ENCODE measurements around the gene CALML5.
"Not testable (repeated sequence)": the region's sequence is repeated elsewhere in the genome, so short reads cannot be mapped to it uniquely, and the experiment has no call there.

CALML5 gene

DNA sequence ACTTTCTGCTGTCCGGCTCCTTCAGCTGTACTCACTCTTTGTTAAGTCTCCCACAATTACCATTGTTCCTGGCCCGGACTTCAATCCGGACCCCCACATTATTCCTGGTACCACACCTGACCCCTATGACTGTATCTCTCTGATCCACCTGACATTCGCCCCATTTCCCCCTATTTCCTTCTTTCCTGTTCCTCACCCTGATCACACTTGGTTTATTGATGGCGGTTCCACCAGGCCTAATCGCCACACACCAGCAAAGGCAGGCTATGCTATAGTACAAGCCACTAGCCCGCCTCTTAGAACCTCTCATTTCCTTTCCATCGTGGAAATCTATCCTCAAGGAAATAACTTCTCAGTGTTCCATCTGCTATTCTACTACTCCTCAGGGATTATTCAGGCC lies 24.3 kb downstream of the CALML5 start:
- not testable (repeated sequence) for H3K9ac ChIP-seq (ENCODE audit: low read length); H3K4me3 ChIP-seq (ENCODE audit: low read depth in 1 of 2, low read length in 2 of 2); H3K27ac ChIP-seq (ENCODE audit: low read depth, low read length); H3K36me3 ChIP-seq (ENCODE audit: insufficient read depth, low read length); H3K4me1 ChIP-seq (ENCODE audit: insufficient read depth, low read length); H3K27me3 ChIP-seq (ENCODE audit: control insufficient read depth in 1 of 2, insufficient read depth in 2 of 2, low read length in 2 of 2); H3K9me3 ChIP-seq (ENCODE audit: low read length)

DNA sequence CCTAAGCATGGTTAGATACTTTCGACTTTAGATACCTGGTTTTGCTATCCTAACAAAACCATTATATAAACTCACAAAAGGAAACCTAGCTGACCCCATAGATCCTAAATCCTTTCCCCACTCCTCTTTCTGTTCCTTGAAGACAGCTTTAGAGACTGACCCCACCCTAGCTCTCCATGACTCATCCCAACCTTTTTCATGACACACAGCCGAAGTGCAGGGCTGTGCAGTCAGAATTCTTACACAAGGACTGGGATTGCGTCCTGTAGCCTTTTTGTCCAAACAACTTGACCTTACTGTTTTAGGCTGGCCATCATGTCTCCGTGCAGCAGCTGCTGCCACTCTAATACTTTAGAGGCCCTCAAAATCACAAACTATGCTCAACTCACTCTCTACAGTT lies 24.7 kb downstream of the CALML5 start:
- H3K27ac ChIP-seq (ENCODE audit: low read depth, low read length); H3K4me1 ChIP-seq (ENCODE audit: insufficient read depth, low read length); H3K9ac ChIP-seq (ENCODE audit: low read length); H3K9me3 ChIP-seq (ENCODE audit: low read length); H3K4me3 ChIP-seq (ENCODE audit: low read depth in 1 of 2, low read length in 2 of 2); H3K36me3 ChIP-seq (ENCODE audit: insufficient read depth, low read length); H3K27me3 ChIP-seq (ENCODE audit: control insufficient read depth in 1 of 2, insufficient read depth in 2 of 2, low read length in 2 of 2): not testable (repeated sequence)

DNA sequence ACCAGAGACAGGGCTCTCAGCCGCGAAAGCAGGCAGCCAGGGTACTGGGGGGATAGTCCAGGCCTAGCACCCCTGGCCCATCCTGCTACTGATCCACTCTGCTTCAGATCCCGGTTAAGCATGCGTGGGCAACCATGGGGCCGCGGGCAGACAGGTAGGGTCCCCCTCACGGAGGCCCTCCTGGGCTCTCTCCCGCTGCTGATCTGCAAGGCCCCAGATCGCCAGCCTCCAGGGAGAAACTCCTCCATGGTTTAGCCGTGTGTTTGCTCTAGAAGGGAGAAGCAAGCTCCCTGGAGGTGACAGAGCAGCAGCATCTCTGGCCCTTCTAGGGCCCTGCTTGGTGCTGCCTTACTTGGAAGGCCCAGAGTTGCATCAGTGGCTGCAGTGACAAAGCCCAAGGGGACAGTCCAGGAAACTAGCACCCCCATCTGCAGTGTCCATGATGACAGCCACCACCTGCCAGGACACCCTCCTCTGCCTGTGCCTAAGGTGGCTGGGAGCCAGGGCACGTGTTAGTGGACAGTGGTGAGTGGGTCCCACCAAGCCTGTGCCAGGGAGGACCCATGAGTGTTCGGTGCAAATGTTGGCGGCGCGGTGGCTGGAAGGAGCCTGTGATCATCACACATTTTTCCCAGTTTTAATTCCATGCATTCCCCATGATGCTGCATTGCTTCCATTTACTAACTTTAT lies 29.2 kb downstream of the CALML5 start:
- H3K27me3 ChIP-seq (ENCODE audit: control insufficient read depth in 1 of 2, insufficient read depth in 2 of 2, low read length in 2 of 2): no peaks in the 10 kb centered on the region
- H3K4me1 ChIP-seq (ENCODE audit: insufficient read depth, low read length): peaks cover 24% of the 10 kb centered on the region
- H3K4me3 ChIP-seq (ENCODE audit: low read depth in 1 of 2, low read length in 2 of 2): no peak overlapping the region
- H3K27ac ChIP-seq (ENCODE audit: low read depth, low read length): no peak overlapping the region
- H3K9me3 ChIP-seq (ENCODE audit: low read length): no peaks in the 10 kb centered on the region
- no peaks in the 10 kb centered on the region for H3K36me3 ChIP-seq (ENCODE audit: insufficient read depth, low read length)
- no peak overlapping the region for H3K9ac ChIP-seq (ENCODE audit: low read length)

DNA sequence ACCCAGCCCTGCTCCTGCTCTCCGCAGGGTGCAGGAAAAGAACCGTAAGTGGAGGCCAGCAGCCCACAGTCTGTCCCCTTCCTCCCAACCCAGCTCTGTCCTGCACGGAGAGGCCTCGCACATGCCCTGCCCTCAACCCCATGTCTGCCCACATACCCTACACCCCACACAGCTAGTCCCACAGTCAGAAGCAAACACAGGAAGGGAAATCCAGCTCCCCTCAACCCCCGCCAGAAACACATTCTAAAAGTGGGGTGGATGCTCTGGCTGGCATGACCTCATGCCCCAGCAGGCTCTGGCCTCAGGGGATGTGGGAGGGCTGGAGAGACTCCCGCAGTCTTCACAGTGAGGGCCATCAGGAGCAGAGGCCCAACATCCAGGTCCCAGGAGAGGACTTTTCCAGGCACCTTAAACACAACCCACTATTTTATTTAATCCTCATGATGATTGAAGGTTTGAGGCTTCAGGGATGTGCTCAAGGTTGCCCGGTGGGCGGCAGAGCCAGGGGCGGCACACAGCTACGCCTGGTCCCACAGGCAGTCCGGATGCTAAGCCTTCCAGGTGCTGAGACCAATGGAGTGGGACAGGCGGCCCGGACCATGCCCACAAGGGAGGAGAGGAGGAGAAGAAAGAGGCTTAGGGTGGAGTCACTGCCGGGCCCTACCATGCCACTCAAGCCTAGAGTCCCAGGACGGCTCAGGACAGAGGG lies 29.9 kb downstream of the CALML5 start:
- Histone ChIP-seq H3K36me3 (ENCODE audit: insufficient read depth, low read length) (no peaks in the 10 kb centered on the region), H3K9me3 (ENCODE audit: low read length) (no peaks in the 10 kb centered on the region), H3K4me3 (ENCODE audit: low read depth in 1 of 2, low read length in 2 of 2) (no peak overlapping the region), H3K4me1 (ENCODE audit: insufficient read depth, low read length) (peaks cover 31% of the 10 kb centered on the region), H3K27me3 (ENCODE audit: control insufficient read depth in 1 of 2, insufficient read depth in 2 of 2, low read length in 2 of 2) (no peaks in the 10 kb centered on the region), H3K9ac (ENCODE audit: low read length) (no peak overlapping the region), H3K27ac (ENCODE audit: low read depth, low read length) (no peak overlapping the region)

DNA sequence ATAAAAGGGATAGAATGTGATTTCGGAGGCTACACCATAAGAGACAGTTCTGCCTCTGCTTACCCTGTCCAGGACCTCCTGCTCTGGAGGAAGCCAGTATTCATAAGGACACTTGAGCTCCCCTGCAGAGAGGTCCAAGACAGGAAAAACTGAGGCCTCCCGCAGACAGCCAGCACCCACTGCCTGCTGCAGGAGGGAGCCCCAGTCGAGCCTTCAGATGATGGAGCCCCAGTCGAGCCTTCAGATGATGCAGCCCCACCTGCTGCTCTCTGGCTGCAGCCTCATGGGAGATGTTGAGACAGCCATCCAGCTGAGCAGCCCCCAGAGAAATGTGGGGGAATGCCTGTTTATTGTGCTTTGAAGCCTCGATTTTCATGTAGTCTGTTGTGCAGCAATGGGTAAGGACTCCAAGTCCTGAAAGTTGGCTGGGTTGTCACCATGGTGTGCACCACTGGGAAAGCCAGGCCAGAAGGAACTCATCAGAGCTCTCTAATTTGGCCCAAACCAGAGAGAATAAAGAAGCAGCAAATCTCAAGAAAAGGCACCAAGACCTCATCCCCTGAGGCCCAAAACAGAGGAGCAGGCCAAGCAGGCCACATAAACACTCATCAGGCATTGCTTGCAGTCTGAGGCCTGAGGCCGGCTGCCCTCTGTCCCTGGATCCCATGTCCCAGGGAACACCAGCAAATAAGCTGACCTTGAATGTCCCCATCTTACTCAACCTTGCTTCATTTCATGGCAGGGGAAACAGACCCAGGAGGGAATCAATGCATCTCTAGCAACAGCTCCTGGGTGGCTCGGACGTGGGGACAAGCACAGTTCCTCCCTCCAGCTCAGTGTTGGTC lies 30.9 kb downstream of the CALML5 start:
- Histone ChIP-seq H3K4me1 (ENCODE audit: insufficient read depth, low read length) (peaks cover 33% of the 10 kb centered on the region), H3K4me3 (ENCODE audit: low read depth in 1 of 2, low read length in 2 of 2) (no peak overlapping the region), H3K9ac (ENCODE audit: low read length) (no peak overlapping the region), H3K27me3 (ENCODE audit: control insufficient read depth in 1 of 2, insufficient read depth in 2 of 2, low read length in 2 of 2) (no peaks in the 10 kb centered on the region), H3K36me3 (ENCODE audit: insufficient read depth, low read length) (no peaks in the 10 kb centered on the region), H3K9me3 (ENCODE audit: low read length) (no peaks in the 10 kb centered on the region), H3K27ac (ENCODE audit: low read depth, low read length) (no peak overlapping the region)

DNA sequence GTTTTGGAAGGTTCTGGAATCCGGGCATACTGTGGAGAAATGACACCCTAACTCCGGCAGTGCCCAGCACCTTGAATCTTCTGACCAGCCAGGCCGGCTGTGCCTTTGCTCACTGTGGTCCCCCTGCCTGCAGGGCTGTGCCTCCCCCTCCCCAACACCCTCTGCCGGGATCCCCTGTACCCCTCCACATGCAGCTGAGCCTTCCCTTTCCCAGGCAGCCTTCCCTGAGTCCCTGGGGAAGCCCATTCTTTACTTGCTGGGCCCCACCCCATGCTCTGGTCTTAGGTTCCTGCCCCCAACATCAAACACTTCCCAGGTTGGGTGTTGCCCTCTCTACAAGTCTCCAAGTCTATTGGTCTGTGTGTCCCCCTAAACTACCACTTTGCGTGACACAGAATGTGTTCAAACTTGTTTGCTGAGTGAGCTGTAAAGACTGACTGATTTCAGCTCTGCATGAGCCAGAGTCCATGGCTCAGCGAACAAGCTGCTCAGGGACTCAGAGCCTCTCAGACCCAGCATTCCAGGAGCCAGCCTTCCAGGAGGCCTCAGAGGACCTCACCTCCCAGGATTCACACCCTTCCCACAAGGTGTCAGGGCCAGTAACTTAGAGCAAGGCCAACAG lies 31.6 kb downstream of the CALML5 start:
- Histone ChIP-seq H3K27me3 (ENCODE audit: control insufficient read depth in 1 of 2, insufficient read depth in 2 of 2, low read length in 2 of 2) (no peaks in the 10 kb centered on the region), H3K4me3 (ENCODE audit: low read depth in 1 of 2, low read length in 2 of 2) (no peak overlapping the region), H3K36me3 (ENCODE audit: insufficient read depth, low read length) (no peaks in the 10 kb centered on the region), H3K27ac (ENCODE audit: low read depth, low read length) (no peak overlapping the region), H3K9me3 (ENCODE audit: low read length) (no peaks in the 10 kb centered on the region), H3K4me1 (ENCODE audit: insufficient read depth, low read length) (peaks cover 33% of the 10 kb centered on the region), H3K9ac (ENCODE audit: low read length) (no peak overlapping the region)

DNA sequence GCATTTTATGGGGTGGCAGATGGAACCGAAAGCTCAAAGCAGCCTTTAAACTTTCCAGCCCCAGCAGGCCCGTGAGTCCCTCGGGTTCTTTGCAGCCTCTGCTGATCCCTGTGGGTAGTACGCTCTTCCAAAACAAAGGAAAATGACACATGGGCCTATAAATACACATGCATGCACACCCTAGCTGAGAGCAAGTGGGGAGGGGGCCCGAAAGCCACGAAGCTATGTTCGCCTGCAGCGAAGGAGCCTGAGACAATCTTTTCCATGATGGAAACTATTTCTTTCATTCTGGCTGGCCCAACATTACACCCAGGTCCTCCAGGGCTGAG lies 32.2 kb downstream of the CALML5 start:
- H3K36me3 ChIP-seq (ENCODE audit: insufficient read depth, low read length): no peaks in the 10 kb centered on the region
- H3K9ac ChIP-seq (ENCODE audit: low read length): no peak overlapping the region
- peak overlapping the region; percentile 48 for H3K27ac ChIP-seq (ENCODE audit: low read depth, low read length)
- H3K4me3 ChIP-seq (ENCODE audit: low read depth in 1 of 2, low read length in 2 of 2): no peak overlapping the region
- H3K9me3 ChIP-seq (ENCODE audit: low read length): no peaks in the 10 kb centered on the region
- no peaks in the 10 kb centered on the region for H3K27me3 ChIP-seq (ENCODE audit: control insufficient read depth in 1 of 2, insufficient read depth in 2 of 2, low read length in 2 of 2)
- H3K4me1 ChIP-seq (ENCODE audit: insufficient read depth, low read length): peaks cover 36% of the 10 kb centered on the region

DNA sequence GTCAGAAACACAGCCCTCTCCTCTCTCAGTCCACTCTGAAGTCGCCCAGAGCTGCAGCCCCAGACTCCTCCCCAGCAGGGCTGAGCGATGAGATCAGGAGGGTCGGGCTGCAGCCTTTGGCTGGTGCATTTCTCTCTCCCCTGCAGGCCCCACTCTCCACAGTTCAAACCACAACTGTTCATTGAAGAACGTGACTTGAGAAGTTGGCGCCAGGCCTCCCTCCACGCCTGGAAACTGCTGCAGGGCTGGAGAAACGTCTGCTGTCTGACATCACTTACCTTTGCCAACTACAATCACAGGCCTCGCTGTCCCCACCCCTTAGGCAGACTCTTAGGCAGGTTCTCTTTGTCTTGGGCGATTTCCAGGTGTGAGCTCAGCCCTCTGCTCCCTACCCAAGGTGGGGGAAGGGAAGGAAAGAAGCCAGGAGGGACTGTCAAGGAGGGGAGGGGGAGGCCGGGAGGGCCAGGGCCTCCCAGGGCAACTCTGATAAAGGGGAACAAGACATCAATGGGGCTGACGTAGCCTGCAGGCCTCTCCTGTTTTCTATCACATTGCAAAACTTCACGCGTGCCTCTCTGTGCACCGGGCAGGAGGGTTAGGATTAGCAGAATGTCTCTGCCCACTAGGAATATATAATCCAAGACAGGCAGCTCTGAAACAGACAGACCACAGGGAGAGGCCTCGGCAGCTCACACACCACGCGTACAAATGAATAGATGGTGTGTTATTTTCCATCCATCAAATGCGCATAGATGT lies 32.7 kb downstream of the CALML5 start:
- peaks cover 41% of the 10 kb centered on the region for H3K4me1 ChIP-seq (ENCODE audit: insufficient read depth, low read length)
- no peaks in the 10 kb centered on the region for H3K36me3 ChIP-seq (ENCODE audit: insufficient read depth, low read length)
- H3K27ac ChIP-seq (ENCODE audit: low read depth, low read length): peak overlapping the region; percentile 48
- H3K9me3 ChIP-seq (ENCODE audit: low read length): no peaks in the 10 kb centered on the region
- peak overlapping the region in 1 of 2 donors; percentile 26 for H3K4me3 ChIP-seq (ENCODE audit: low read depth in 1 of 2, low read length in 2 of 2)
- no peaks in the 10 kb centered on the region for H3K27me3 ChIP-seq (ENCODE audit: control insufficient read depth in 1 of 2, insufficient read depth in 2 of 2, low read length in 2 of 2)
- no peak overlapping the region for H3K9ac ChIP-seq (ENCODE audit: low read length)

DNA sequence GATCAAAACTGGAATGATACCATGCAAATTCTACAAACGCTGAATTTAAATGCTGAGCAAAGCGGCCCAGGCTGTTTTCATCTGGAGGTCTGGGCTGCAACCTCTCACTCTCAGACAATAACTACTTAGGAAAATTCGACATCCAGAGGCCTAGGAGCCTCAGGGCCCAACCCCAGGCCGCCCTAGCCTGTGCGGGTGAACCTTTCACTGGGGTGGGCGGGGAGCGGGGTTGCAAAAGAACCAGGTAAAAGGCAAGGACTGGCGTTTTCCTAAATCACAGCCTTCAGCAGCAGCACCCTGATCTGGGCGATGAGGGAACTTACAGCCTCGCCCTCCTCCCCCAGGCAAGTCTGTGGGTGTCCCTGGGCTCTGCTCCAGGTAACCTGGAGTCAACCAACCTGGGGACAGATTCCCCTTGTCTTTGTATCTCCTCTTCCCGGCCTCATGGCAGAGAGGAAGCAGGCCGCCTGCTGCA lies 33.4 kb downstream of the CALML5 start:
- no peaks in the 10 kb centered on the region for H3K9me3 ChIP-seq (ENCODE audit: low read length)
- H3K4me3 ChIP-seq (ENCODE audit: low read depth in 1 of 2, low read length in 2 of 2): peak overlapping the region in 1 of 2 donors; percentile 26
- H3K9ac ChIP-seq (ENCODE audit: low read length): no peak overlapping the region
- no peaks in the 10 kb centered on the region for H3K27me3 ChIP-seq (ENCODE audit: control insufficient read depth in 1 of 2, insufficient read depth in 2 of 2, low read length in 2 of 2)
- H3K4me1 ChIP-seq (ENCODE audit: insufficient read depth, low read length): peaks cover 46% of the 10 kb centered on the region
- H3K27ac ChIP-seq (ENCODE audit: low read depth, low read length): peak overlapping the region; percentile 48
- H3K36me3 ChIP-seq (ENCODE audit: insufficient read depth, low read length): no peaks in the 10 kb centered on the region

DNA sequence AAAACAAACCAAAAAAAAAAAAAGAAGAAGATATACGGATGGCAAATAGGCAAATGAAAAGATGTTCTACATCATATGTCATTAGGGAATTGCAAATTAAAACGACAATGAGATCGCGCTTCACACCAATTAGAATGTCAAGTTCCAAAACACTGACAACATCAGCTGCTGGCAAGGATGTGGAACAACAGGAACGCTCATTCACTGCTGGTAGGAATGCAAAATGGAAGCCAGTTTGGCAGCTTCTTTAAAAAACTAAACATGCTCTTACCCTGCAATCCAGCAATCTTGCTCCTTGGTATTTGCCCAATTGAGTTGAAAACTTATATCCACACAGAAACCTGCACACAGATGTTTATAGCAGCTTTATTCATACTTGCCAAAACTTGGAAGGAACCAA lies 34.8 kb downstream of the CALML5 start:
- no peaks in the 10 kb centered on the region for H3K9me3 ChIP-seq (ENCODE audit: low read length)
- no peak overlapping the region for H3K9ac ChIP-seq (ENCODE audit: low read length)
- H3K27ac ChIP-seq (ENCODE audit: low read depth, low read length): no peak overlapping the region
- H3K4me1 ChIP-seq (ENCODE audit: insufficient read depth, low read length): peaks cover 46% of the 10 kb centered on the region
- peaks cover 1% of the 10 kb centered on the region for H3K36me3 ChIP-seq (ENCODE audit: insufficient read depth, low read length)
- no peak overlapping the region for H3K4me3 ChIP-seq (ENCODE audit: low read depth in 1 of 2, low read length in 2 of 2)
- H3K27me3 ChIP-seq (ENCODE audit: control insufficient read depth in 1 of 2, insufficient read depth in 2 of 2, low read length in 2 of 2): no peaks in the 10 kb centered on the region
